IPS-15b (cell line): ENCODE data around the gene THSD1.
A peak's percentile ranks its signal among the peaks of the same experiment; 100 is the strongest.

ENCODE experiments used
- H3K27me3 ChIP-seq: one replicate; pipeline ENCODE4 v1.6.1; 2013; ENCODE audit warnings: low read length; ENCODE audit not compliant: control insufficient read depth, insufficient read depth
- H3K36me3 ChIP-seq: one replicate; pipeline ENCODE4 v1.6.1; 2013; ENCODE audit warnings: low read length; ENCODE audit not compliant: control insufficient read depth, insufficient read depth
- H3K4me1 ChIP-seq: one replicate; pipeline ENCODE4 v1.6.1; 2013; ENCODE audit warnings: mild to moderate bottlenecking, low read length; ENCODE audit not compliant: control insufficient read depth, insufficient read depth
- H3K4me3 ChIP-seq: one replicate; pipeline ENCODE4 v1.5.1; 2013; ENCODE audit warnings: low read depth, low read length
- H3K9ac ChIP-seq: one replicate; pipeline ENCODE4 v1.6.1; 2013; ENCODE audit warnings: low read depth, mild to moderate bottlenecking, low read length
- H3K9me3 ChIP-seq: one replicate; pipeline ENCODE4 v1.6.1; 2013; ENCODE audit warnings: mild to moderate bottlenecking, low read length; ENCODE audit not compliant: control insufficient read depth, insufficient read depth

THSD1 gene

GRCh38 chr13:52405767-52406494, at the start of gene THSD1:
Gene THSD1 (minus strand): TSS chr13:52406172. CDS start chr13:52402600, 3,572 bp downstream.
- Histone ChIP-seq H3K36me3 (no peaks in the 10 kb centered on the region), H3K9ac (no peak within 1 kb of the TSS), H3K4me3 (peak within 1 kb of the TSS; percentile 45)

DNA sequence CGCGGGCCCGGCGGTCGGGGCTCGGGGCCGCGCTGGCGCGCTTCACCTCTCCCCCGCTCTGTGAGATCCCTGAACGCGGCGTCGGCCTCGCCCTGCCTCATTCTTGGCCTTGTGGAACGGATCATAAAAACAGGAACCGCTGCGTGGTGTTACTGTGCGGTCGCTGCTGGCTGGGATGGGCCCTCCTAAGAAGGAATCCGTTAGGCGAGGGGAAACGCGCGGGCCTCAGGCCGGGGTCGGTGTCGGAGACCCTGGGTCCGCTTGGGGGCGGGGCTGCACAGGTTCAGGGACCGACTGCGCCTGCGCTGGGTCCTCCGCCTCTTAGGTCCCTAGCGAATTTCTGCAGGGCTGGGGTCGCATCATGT, 49.7 kb upstream of the THSD1 start:
- H3K9me3 ChIP-seq: no peaks in the 10 kb centered on the region
- no peaks in the 10 kb centered on the region for H3K27me3 ChIP-seq
- peaks cover 4% of the 10 kb centered on the region for H3K36me3 ChIP-seq
- H3K9ac ChIP-seq: peak overlapping the region; percentile 80
- peak overlapping the region; percentile 84 for H3K4me3 ChIP-seq
- H3K4me1 ChIP-seq: no peaks in the 10 kb centered on the region

More at GRCh38 chr13:52405767-52406494, at the start of gene THSD1:
- no peaks in the 10 kb centered on the region for H3K9me3 ChIP-seq
- H3K27me3 ChIP-seq: peaks cover 34% of the 10 kb centered on the region
- peaks cover 3% of the 10 kb centered on the region for H3K4me1 ChIP-seq

DNA sequence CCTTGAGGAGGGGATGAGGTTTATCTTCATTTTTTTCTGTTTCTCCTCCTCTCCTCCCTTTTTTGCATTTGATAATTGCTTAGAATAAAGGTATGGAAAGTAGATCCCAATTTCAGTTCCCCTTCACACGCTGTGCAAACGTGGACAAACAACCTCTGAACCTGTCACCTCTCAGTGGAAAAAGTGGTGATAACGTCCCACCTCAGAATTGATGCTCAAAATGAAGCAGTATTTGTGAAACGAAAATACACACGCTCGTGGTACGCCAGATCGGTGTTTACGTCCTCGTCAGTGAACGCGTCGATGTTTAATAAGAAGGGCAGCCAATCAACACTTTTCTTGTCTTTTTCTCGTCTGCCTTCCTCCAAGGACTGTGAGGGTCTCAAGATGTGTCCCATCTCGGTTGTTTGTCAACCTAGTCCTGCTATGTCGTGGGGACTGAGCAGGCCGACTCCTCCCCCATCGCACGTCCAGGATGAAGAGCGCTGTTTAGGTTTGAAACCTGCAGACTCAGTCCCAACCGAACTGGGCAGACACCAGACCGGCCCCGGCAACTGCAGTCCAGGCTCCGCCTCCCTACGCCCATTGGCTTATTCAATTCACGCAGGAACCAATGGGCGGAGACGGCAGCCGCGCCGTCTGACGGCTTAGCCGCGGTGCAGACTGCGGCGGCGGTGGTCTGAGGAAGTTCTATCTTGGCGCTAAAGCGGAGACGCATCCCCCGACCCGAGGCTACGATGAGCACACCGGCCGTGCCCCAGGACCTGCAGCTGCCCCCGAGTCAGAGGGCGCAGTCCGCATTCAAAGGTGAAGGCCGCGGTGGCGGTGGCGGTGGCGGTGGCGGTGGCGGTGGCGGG, 49.1 kb upstream of the THSD1 start, which contains the start of gene CKAP2:
CKAP2 (plus strand) TSS at position 659 of the 857 bp plus-strand sequence; CDS start at position 738, 79 bp downstream.
- Histone ChIP-seq H3K27me3 (no peaks in the 10 kb centered on the region), H3K36me3 (peaks cover 4% of the 10 kb centered on the region), H3K4me3 (peak within 1 kb of the TSS; percentile 84), H3K9ac (peak within 1 kb of the TSS; percentile 80), H3K9me3 (no peaks in the 10 kb centered on the region), H3K4me1 (no peaks in the 10 kb centered on the region)

DNA sequence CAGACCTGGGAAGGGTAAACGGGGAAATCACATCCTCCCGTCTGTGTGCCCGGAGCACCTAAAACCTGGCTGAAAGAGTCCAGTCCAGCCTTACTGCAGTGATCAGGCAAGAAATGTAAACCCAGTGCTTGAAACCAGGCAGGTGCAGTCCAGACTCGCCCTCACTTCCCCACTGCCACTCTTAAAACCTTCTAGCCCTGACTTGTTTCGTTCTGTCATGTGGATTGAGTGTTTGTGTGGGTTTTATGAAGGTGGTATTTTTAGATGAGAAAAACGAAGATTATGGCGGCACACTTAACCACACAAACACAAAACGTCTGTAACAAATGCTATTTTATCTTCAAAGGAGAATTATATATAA, 48.5 kb upstream of the THSD1 start:
- Histone ChIP-seq H3K4me3 (peak overlapping the region; percentile 84), H3K36me3 (peaks cover 4% of the 10 kb centered on the region), H3K9ac (no peak overlapping the region)

DNA sequence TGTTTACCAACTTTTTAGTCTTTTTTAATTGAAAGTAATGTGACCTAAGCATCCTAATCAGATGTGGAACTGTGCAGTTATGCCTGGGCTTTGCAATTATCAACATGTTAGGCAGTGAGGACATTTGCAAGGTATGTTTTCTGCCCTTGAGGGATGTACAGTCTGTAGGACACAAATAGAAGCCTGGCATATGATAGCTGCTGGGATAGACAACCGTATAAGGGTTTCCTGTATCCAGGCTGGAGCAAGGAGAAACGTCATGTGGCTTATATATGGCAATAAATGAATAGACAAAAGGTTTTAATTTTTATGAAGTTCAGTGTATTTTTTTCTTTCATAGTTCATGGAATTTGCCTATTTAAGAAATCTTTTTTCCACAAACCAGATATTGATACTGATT, 46.5 kb upstream of the THSD1 start:
- no peak overlapping the region for H3K9ac ChIP-seq
- H3K9me3 ChIP-seq: no peaks in the 10 kb centered on the region
- no peaks in the 10 kb centered on the region for H3K27me3 ChIP-seq
- no peak overlapping the region for H3K4me3 ChIP-seq
- peaks cover 4% of the 10 kb centered on the region for H3K36me3 ChIP-seq
- H3K4me1 ChIP-seq: no peaks in the 10 kb centered on the region

More for the DNA sequence above, 48.5 kb upstream of the THSD1 start:
- H3K9me3 ChIP-seq: no peaks in the 10 kb centered on the region
- no peaks in the 10 kb centered on the region for H3K27me3 ChIP-seq
- H3K4me1 ChIP-seq: no peaks in the 10 kb centered on the region

- no peak overlapping the region for H3K9ac ChIP-seq
- no peak overlapping the region for H3K4me3 ChIP-seq
- H3K4me1 ChIP-seq: no peaks in the 10 kb centered on the region
- no peaks in the 10 kb centered on the region for H3K27me3 ChIP-seq
- no peaks in the 10 kb centered on the region for H3K9me3 ChIP-seq
- H3K36me3 ChIP-seq: no peaks in the 10 kb centered on the region
Measured at GRCh38 chr13:52451135-52451804, 45.3 kb upstream of the THSD1 start.

DNA sequence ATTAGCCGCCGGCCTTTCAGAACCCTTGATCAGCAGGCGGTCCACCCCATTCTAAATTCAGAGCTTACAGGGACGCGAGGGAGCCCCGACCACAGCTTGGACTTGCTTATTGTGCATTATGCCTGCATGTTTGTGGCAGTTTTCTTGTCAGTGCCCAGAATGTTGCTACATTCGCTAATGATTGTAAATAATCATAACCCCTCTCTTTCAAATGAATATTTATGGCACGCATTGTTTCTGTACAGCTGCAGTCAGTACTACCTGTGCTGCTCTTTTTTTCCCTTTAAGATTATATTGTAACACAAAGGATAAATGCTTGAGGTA, 44.8 kb upstream of the THSD1 start:
- H3K36me3 ChIP-seq: no peaks in the 10 kb centered on the region
- H3K4me3 ChIP-seq: peak overlapping the region; percentile 20
- H3K27me3 ChIP-seq: no peaks in the 10 kb centered on the region
- no peaks in the 10 kb centered on the region for H3K9me3 ChIP-seq
- H3K9ac ChIP-seq: no peak overlapping the region
- H3K4me1 ChIP-seq: no peaks in the 10 kb centered on the region

DNA sequence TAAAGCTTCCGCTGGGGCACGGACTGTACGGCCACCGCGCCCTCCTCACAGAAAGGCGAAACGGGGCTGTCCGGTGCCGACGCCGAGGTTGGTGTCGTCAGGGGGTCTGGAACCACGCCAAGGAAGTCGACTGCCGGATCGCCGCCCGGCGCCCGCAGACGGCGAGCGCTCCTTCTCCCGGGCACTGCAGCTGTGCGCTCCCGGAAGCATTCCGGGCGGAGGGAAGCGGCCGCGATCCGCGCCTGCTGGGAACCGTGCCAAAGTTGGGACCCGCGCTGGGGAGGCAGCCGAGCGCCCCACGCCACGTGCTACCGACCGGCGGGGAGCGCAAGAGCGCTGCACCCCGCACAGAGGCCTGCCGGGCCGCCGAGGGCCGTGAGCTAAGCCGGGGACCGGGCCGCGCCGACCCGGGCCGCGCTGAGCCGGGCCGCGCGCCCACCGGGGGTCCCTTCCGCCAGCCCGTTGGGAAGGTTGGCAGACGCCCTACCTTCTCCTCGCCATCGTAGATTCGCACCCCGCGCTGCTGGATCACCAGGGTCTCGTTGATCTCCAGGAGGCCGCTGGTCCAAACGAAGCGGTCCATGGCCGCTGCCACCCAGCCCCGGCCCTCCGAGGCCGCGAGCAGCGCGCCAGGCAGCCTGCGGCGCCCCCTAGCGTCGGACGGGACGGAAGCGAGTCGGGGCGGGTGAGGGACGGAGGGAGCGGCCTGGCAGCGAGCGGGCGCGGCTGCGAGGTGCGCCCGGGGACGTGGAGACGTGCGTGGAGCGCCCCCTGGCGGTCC, 44.2 kb upstream of the THSD1 start, which contains the start of gene VPS36:
VPS36 (minus strand) TSS at position 623 of the 781 bp plus-strand sequence; CDS start at position 583, 40 bp downstream.
- no peaks in the 10 kb centered on the region for H3K36me3 ChIP-seq
- H3K9ac ChIP-seq: peak within 1 kb of the TSS; percentile 86
- H3K9me3 ChIP-seq: no peaks in the 10 kb centered on the region
- H3K27me3 ChIP-seq: no peaks in the 10 kb centered on the region
- H3K4me3 ChIP-seq: peak within 1 kb of the TSS; percentile 86
- no peaks in the 10 kb centered on the region for H3K4me1 ChIP-seq

DNA sequence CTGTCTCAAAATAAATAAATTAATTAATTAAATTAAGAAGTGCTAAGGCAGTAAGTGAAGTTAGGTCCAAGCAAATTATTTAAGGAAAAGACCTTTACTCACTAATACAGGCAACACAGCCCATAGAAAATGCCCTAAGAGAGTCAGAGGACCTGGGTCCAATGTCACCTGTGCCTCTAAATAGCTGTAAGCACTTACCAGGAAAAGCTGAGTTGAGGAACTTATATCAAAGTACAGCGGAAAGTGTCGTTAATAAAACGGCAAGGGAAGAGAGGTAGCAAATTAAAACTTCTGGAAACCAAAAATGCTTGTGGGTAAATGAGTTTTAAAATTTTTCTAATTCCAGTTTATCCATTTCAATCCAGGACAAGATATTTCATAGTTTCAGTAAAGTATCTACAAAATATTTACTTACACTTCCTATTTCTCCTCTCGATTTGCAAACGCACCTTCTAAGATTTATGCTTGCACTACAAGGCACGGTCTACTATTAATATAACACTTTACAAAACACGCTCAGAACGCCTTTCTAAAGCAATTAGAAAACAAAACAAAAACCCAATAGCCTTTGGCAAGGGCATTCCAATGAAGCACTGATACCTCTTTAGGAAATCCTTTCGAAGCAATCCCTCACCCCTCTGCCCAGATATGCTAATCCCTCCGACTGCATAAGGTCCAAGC, 43.5 kb upstream of the THSD1 start:
- peak overlapping the region; percentile 86 for H3K9ac ChIP-seq
- peak overlapping the region; percentile 86 for H3K4me3 ChIP-seq
- H3K4me1 ChIP-seq: no peaks in the 10 kb centered on the region
- no peaks in the 10 kb centered on the region for H3K36me3 ChIP-seq
- H3K9me3 ChIP-seq: no peaks in the 10 kb centered on the region
- H3K27me3 ChIP-seq: no peaks in the 10 kb centered on the region

GRCh38 chr13:52447815-52448552, 42.0 kb upstream of the THSD1 start:
- Histone ChIP-seq H3K9ac (no peak overlapping the region), H3K4me3 (no peak overlapping the region)

More at GRCh38 chr13:52447815-52448552, 42.0 kb upstream of the THSD1 start:
- H3K4me1 ChIP-seq: no peaks in the 10 kb centered on the region
- H3K9me3 ChIP-seq: no peaks in the 10 kb centered on the region
- no peaks in the 10 kb centered on the region for H3K27me3 ChIP-seq
- no peaks in the 10 kb centered on the region for H3K36me3 ChIP-seq
